Muscle layer of duodenum (tissue), 2 donors: ENCODE data around the gene KATNAL2.
"Not testable (repeated sequence)": the region's sequence is repeated elsewhere in the genome, so short reads cannot be mapped to it uniquely, and the experiment has no call there.

Experiments
- H3K27ac ChIP-seq: one replicate; pipeline ENCODE4 v1.7.0; 2013; ENCODE audit warnings: mild to moderate bottlenecking, low read length
- H3K27me3 ChIP-seq: one replicate; pipeline ENCODE4 v1.7.0; 2013; ENCODE audit warnings: low read depth, mild to moderate bottlenecking, control low read depth, low read length
- H3K36me3 ChIP-seq, 2 donors: one replicate each; pipeline ENCODE4 v1.7.0; 2013; ENCODE audit warnings: low read length in 2 of 2, control low read depth in 1 of 2, mild to moderate bottlenecking in 1 of 2; ENCODE audit not compliant: insufficient read depth in 2 of 2, control insufficient read depth in 1 of 2
- H3K4me1 ChIP-seq, 2 donors: one replicate each; pipeline ENCODE4 v1.7.0; 2013; ENCODE audit warnings: low read length in 2 of 2, mild to moderate bottlenecking in 2 of 2, control low read depth in 1 of 2, moderate library complexity in 1 of 2; ENCODE audit not compliant: insufficient read depth in 2 of 2, control insufficient read depth in 1 of 2
- H3K4me3 ChIP-seq, 2 donors: one replicate each; pipeline ENCODE4 v1.7.0; 2013; ENCODE audit warnings: low read length in 2 of 2, low read depth in 1 of 2, mild to moderate bottlenecking in 1 of 2
- H3K9me3 ChIP-seq, 2 donors: one replicate each; pipeline ENCODE4 v1.7.0; 2013; ENCODE audit warnings: low read length in 2 of 2, control low read depth in 1 of 2, mild to moderate bottlenecking in 1 of 2; ENCODE audit not compliant: control insufficient read depth in 1 of 2
- donor health status: healthy.

Gene KATNAL2

DNA sequence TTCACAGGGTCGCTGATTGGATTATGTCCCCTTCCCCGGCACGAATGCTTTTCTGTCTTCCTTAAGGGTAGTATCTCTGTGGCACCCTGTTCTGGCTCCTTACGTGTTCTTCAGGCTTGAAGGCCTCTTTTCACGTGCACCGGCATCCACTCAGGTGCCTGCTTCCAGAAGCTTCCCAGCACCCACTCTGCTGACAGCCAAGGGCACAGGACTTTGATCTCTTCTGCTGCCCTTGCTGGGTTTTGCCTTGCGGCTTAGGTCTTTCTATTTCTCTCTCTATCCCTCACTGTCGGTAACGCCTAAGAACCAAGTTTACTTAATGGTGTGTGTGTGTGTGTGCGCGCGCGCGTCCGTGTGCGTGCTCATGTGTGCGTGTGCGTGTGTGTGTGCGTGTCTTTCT, 103.4 kb downstream of the KATNAL2 start:
- H3K27me3 ChIP-seq, H3K9me3 ChIP-seq, H3K4me3 ChIP-seq, H3K36me3 ChIP-seq, H3K4me1 ChIP-seq, H3K27ac ChIP-seq: not testable (repeated sequence)

DNA sequence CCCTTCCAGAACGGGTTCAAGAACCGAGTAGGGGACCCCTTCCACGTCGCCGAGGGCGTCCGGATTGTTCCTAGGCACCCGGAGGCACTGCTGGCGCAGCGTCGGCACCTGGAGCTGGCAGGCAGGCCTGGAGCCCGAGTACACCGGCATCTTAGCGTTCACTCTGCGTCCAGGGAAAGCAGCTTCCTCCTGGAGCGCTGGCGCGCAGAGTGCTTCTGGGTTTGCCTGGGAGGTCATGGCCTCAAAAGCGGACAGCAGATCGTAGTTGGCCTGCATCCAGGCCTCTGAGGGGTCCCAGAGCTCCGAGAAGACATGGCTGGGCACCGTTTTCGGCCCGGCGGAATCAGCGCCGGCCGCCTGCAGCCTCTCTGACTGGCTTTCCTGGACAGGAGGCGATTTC, 105.4 kb downstream of the KATNAL2 start:
- not testable (repeated sequence) for H3K27ac ChIP-seq, H3K4me1 ChIP-seq, H3K36me3 ChIP-seq, H3K27me3 ChIP-seq, H3K4me3 ChIP-seq, H3K9me3 ChIP-seq

DNA sequence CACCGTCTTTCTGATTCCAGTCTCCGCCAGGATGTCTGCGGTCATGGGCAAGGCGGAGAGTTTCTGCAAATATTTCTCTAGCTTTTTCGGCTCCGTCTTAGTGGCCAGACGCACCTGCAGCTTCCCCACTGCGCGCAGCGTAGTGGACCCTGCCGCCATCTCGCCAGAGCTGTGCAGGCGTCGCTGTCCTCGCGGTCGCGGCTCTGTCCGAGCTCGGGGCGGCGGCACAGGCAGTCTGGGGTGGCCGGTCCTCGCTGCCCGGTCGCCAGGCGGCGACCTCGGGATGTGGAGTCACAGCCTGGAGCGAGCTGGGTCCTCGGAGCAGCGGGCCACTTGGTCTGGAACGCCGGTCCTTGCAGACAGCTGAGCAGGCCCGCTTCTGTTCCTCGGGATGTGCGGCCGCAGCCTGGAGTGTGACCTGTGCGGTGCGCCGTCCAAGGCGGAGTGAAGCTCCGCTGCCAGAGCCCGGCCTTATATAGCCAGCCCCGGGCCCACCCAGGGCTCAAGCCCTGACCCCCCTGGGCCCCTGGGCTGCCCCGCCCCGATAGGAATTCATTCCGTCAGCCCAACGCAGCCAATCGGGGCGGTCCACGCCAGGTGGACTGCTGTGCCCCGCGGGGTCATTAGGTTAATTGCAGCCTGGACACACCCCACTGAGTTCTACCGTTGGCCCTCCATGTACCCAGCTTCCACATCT, 106.5 kb downstream of the KATNAL2 start:
- H3K27me3 ChIP-seq, H3K9me3 ChIP-seq, H3K4me1 ChIP-seq, H3K4me3 ChIP-seq, H3K36me3 ChIP-seq, H3K27ac ChIP-seq: not testable (repeated sequence)

GRCh38 chr18:47025557-47026174, 108.3 kb downstream of the KATNAL2 start:
- not testable (repeated sequence) for H3K36me3 ChIP-seq, H3K27me3 ChIP-seq, H3K4me1 ChIP-seq, H3K4me3 ChIP-seq, H3K9me3 ChIP-seq, H3K27ac ChIP-seq

DNA sequence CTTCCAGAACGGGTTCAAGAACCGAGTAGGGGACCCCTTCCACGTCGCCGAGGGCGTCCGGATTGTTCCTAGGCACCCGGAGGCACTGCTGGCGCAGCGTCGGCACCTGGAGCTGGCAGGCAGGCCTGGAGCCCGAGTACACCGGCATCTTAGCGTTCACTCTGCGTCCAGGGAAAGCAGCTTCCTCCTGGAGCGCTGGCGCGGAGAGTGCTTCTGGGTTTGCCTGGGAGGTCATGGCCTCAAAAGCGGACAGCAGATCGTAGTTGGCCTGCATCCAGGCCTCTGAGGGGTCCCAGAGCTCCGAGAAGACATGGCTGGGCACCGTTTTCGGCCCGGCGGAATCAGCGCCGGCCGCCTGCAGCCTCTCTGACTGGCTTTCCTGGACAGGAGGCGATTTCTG, 111.3 kb downstream of the KATNAL2 start:
- H3K9me3 ChIP-seq = not testable (repeated sequence)

GRCh38 chr18:47029684-47030353, 112.4 kb downstream of the KATNAL2 start:
- H3K36me3 ChIP-seq, H3K27ac ChIP-seq, H3K27me3 ChIP-seq, H3K4me3 ChIP-seq, H3K4me1 ChIP-seq, H3K9me3 ChIP-seq: not testable (repeated sequence)

More for the DNA sequence above, 111.3 kb downstream of the KATNAL2 start:
- not testable (repeated sequence) for H3K27me3 ChIP-seq, H3K36me3 ChIP-seq, H3K4me3 ChIP-seq, H3K27ac ChIP-seq, H3K4me1 ChIP-seq

DNA sequence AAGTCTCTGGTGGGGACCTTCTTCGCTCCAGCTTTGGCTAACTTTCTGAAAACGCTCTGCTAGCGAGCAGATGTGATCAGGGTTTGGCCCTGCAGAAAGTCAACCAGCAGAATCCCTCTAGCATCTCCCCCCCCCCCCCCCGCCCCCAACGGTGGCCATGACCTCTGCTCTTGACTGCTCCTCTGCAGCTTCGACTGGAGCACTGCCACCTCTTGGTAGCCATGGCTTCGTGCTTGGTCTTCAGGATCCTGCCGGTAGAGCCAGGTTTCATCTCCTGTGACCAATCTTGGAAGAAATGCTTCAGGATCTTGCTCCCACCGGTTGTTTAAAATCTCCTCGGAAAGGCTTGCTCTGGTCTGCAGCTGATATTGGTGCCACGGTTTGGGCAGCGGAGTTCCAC, 113.5 kb downstream of the KATNAL2 start:
- not testable (repeated sequence) for H3K9me3 ChIP-seq, H3K27me3 ChIP-seq, H3K36me3 ChIP-seq, H3K4me3 ChIP-seq, H3K27ac ChIP-seq, H3K4me1 ChIP-seq

DNA sequence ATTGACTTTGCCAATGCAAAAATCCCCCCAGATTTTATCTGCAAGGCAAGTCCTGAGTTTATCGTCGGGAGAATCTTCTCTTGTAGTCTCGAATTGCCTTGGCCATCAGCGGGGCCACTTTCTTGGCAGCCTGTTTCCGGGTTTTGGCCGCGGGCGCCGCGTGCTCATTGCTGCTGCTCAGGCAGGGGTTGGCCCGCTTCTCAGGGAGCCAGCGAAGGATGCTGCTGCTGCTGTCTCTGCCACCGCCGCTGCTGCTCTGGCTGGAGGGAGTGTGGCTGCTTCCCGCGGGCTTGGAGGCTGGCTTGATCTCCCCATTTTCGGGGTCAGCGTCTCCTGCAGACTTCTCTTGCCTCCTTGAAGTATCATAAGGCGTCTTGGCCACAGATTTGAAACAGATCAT, 115.5 kb downstream of the KATNAL2 start:
- H3K27ac ChIP-seq = no peak overlapping the region
- no peaks in the 10 kb centered on the region for H3K4me1 ChIP-seq
- no peaks in the 10 kb centered on the region for H3K9me3 ChIP-seq
- H3K27me3 ChIP-seq = no peaks in the 10 kb centered on the region
- no peaks in the 10 kb centered on the region for H3K36me3 ChIP-seq
- H3K4me3 ChIP-seq = no peak overlapping the region

DNA sequence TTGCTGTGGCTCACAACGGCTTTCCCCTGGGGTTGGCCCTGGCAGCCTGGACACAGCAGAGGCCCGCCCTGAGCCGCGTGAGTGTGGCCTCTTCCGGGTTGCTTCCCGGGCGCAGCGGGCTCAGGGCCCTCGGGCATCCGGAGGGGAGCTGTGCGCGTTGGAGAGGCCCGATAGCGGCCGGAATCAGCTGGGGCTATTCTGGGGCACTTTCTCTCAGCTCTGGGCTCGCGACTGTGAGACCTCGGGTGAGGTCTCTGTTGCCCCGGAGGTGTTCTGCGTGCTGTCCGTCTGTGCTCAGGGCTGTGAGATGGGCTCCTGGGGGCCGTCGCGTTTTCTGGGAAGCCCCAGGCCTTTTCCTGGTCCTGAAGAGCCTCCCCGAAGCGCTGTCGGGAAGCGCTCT, 117.2 kb downstream of the KATNAL2 start:
- H3K9me3 ChIP-seq, H3K27ac ChIP-seq, H3K27me3 ChIP-seq, H3K36me3 ChIP-seq, H3K4me3 ChIP-seq, H3K4me1 ChIP-seq: not testable (repeated sequence)

DNA sequence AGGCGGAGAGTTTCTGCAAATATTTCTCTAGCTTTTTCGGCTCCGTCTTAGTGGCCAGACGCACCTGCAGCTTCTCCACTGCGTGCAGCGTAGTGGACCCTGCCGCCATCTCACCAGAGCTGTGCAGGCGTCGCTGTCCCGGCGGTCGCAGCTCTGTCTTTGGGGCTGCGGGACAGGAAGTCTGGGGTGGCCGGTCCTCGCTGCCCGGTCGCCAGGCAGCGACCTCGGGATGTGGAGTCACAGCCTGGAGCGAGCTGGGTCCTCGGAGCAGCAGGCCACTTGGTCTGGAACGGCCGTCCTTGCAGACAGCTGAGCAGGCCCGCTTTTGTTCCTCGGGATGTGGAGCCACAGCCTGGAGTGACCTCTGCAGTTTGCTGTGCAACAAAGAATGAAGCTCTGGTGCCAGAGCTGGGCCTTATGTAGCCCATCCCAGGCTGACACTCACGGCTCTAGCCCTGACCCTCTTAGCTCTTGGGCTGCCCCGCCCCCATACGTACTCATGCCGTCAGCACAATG, 117.8 kb downstream of the KATNAL2 start, which contains the start of gene ELOA2:
Gene ELOA2, minus strand, starts transcription at position 466 of the 516 bp plus-strand sequence. Its CDS starts 357 bp downstream, at position 109.
- H3K9me3 ChIP-seq = no peaks in the 10 kb centered on the region
- no peaks in the 10 kb centered on the region for H3K4me1 ChIP-seq

GRCh38 chr18:47036298-47036874, 119.0 kb downstream of the KATNAL2 start:
- no peak overlapping the region for H3K4me3 ChIP-seq
- H3K9me3 ChIP-seq = no peaks in the 10 kb centered on the region
- no peaks in the 10 kb centered on the region for H3K36me3 ChIP-seq
- no peaks in the 10 kb centered on the region for H3K4me1 ChIP-seq
- H3K27ac ChIP-seq = no peak overlapping the region
- H3K27me3 ChIP-seq = no peaks in the 10 kb centered on the region

More for the DNA sequence above, 117.8 kb downstream of the KATNAL2 start, which contains the start of gene ELOA2:
- no peaks in the 10 kb centered on the region for H3K27me3 ChIP-seq
- no peaks in the 10 kb centered on the region for H3K36me3 ChIP-seq
- no peak within 1 kb of the TSS for H3K4me3 ChIP-seq
- H3K27ac ChIP-seq = no peak within 1 kb of the TSS
